Fibroblast of lung (primary cell): ENCODE results near the gene SETBP1. TPM values are rescaled to one million over a fixed set of nuclear protein-coding genes. Genes with fewer than 3 reads are reported as not detected.

ENCODE experiments used
- DNase-seq, 2 donors: peaks; one replicate each; pipeline versions ENCODE4 v3.0.0 to v3.0.0-alpha.2; 2010; ENCODE audit warnings: low read depth in 2 of 2
- H2AFZ ChIP-seq: 2 replicates; pipeline ENCODE4 v1.5.1; 2012; ENCODE audit warnings: low read length, control low read depth, inconsistent platforms
- H3K27ac ChIP-seq: 2 replicates; pipeline ENCODE4 v1.5.1; 2011; ENCODE audit warnings: low read length, control low read depth; ENCODE audit not compliant: insufficient read depth
- H3K27me3 ChIP-seq: 2 replicates; pipeline ENCODE4 v1.5.1; 2011; ENCODE audit warnings: mild to moderate bottlenecking, low read length; ENCODE audit not compliant: control insufficient read depth, insufficient read depth
- H3K36me3 ChIP-seq: 2 replicates; pipeline ENCODE4 v1.5.1; 2011; ENCODE audit warnings: low read length; ENCODE audit not compliant: control insufficient read depth, insufficient read depth
- H3K4me1 ChIP-seq: 2 replicates; pipeline ENCODE4 v1.5.1; 2011; ENCODE audit warnings: low read length; ENCODE audit not compliant: control insufficient read depth, insufficient read depth; ENCODE audit errors: extremely low read depth
- H3K4me2 ChIP-seq: 2 replicates; pipeline ENCODE4 v1.5.1; 2011; ENCODE audit warnings: low read length, control low read depth; ENCODE audit not compliant: insufficient read depth; ENCODE audit errors: extremely low read depth
- H3K4me3 ChIP-seq, 4 experiments: fragments of 200-600 bp in 1 of 4; sonication (generic) in 1 of 4; replicated peaks in 1 of 4; 2 replicates each; pipeline ENCODE4 v1.5.1; 2011 to 2016; ENCODE audit warnings: low read length in 4 of 4, low read depth in 3 of 4, mild to moderate bottlenecking in 3 of 4, control low read depth in 2 of 4, inconsistent platforms in 1 of 4, mixed read lengths in 1 of 4; ENCODE audit not compliant: insufficient read depth in 1 of 4; ENCODE audit errors: control extremely low read depth in 1 of 4
- H3K79me2 ChIP-seq: 2 replicates; pipeline ENCODE4 v1.5.1; 2012; ENCODE audit warnings: mild to moderate bottlenecking, low read length, inconsistent platforms; ENCODE audit not compliant: control insufficient read depth, insufficient read depth
- H3K9ac ChIP-seq: 2 replicates; pipeline ENCODE4 v1.5.1; 2011; ENCODE audit warnings: mild to moderate bottlenecking, low read length, control low read depth; ENCODE audit not compliant: insufficient read depth
- H3K9me3 ChIP-seq: 2 replicates; pipeline ENCODE4 v1.5.1; 2012; ENCODE audit warnings: low read depth, low read length; ENCODE audit not compliant: control insufficient read depth, insufficient read depth
- H4K20me1 ChIP-seq: 2 replicates; pipeline ENCODE4 v1.5.1; 2011; ENCODE audit warnings: low read length; ENCODE audit not compliant: control insufficient read depth, insufficient read depth; ENCODE audit errors: extremely low read depth
- EZH2 ChIP-seq: IDR thresholded peaks from 2 replicates; pipeline ENCODE4 v1.5.1; 2012; ENCODE audit warnings: low read length, control low read depth, mild to moderate bottlenecking; ENCODE audit errors: missing control alignments
- polyA plus RNA-seq, 2 donors: library from polyadenylated mRNA; depleted of rRNA in 1 of 2; stranded (reverse) in 1 of 2; unstranded in 1 of 2; fragments of >200 nt; gene quantifications; 2 replicates each; pipeline ENCODE4 v1.2.1, GENCODE V29; 2011 to 2012; ENCODE audit warnings: missing spikeins in 1 of 2
- total RNA-seq: library from RNA; depleted of rRNA; stranded (reverse); fragments of >200 nt; gene quantifications from 2 replicates; pipeline ENCODE4 v1.2.1, GENCODE V29; 2014
- TF ChIP-seq, protein P1 (sequence below), 2 donors: IDR thresholded peaks in 1 of 2; conservative IDR thresholded peaks in 1 of 2; 1 replicate in 1 of 2; 2 replicates in 1 of 2; pipeline ENCODE4 v1.5.1; 2011 to 2012; ENCODE audit warnings: low read length in 2 of 2, control low read depth in 1 of 2, inconsistent platforms in 1 of 2, low read depth in 1 of 2, mild to moderate bottlenecking in 1 of 2

SETBP1 gene
- total and polyA plus RNA-seq, 2 donors (not counting 1 experiment from before 2014, with no cell fraction given): 4.5 to 5.4 TPM

DNA sequence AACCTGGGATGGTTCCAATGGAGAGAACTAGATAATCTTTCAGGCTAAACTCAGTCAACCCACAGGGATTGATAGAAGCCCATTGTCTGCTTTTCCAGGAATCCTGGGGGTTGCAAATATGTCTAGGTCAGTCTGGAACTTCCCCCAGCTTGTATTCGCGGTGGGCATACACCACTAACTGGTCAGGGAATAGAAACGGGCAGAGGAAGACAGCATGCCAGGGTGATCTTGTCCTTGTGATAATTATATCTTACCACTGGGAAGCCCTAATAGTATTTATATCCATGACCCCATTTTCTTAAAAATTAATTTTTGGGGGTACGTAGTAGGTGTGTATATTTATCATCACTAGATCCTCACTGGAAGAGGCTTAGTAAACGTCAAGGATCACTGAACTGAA lies 101.9 kb downstream of the SETBP1 start:
- Histone ChIP-seq H3K79me2 (no peaks in the 10 kb centered on the region), H3K9me3 (no peaks in the 10 kb centered on the region), H3K4me1 (no peaks in the 10 kb centered on the region), H4K20me1 (no peaks in the 10 kb centered on the region), H3K9ac (no peak overlapping the region), H3K4me3 (no peak overlapping the region), H2AFZ (no peak overlapping the region), H3K4me2 (no peak overlapping the region), H3K27me3 (no peaks in the 10 kb centered on the region), H3K27ac (no peak overlapping the region), H3K36me3 (no peaks in the 10 kb centered on the region)
- DNase-seq: no peak
- TF ChIP-seq EZH2: no peak
- TF ChIP-seq, protein P1, sequence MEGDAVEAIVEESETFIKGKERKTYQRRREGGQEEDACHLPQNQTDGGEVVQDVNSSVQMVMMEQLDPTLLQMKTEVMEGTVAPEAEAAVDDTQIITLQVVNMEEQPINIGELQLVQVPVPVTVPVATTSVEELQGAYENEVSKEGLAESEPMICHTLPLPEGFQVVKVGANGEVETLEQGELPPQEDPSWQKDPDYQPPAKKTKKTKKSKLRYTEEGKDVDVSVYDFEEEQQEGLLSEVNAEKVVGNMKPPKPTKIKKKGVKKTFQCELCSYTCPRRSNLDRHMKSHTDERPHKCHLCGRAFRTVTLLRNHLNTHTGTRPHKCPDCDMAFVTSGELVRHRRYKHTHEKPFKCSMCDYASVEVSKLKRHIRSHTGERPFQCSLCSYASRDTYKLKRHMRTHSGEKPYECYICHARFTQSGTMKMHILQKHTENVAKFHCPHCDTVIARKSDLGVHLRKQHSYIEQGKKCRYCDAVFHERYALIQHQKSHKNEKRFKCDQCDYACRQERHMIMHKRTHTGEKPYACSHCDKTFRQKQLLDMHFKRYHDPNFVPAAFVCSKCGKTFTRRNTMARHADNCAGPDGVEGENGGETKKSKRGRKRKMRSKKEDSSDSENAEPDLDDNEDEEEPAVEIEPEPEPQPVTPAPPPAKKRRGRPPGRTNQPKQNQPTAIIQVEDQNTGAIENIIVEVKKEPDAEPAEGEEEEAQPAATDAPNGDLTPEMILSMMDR (conservative IDR thresholded peaks at IDR 0.05 in 1 of 2, IDR thresholded peaks at IDR 0.05 in 1 of 2; ENCODE audit: low read depth in 1 of 2, low read length in 2 of 2): no peak

DNA sequence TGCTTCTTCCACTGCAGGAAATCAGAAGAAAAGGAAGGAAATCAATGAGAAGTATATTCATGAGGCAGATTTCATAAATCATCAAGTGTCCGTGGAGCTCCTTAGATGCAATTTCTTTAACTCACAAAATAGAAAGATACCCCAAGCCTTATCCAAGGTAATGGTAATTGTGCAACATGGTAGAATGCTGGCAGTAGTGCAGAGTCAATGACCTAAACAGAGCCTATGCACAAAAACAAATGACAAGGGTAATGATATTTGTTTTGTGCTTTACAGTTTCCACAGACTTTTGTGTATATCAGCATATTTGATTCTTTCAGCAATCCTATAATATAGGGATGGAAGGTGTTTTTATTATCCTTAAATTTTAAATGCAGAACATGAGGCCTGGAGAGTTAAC lies 102.7 kb downstream of the SETBP1 start:
- H3K4me3 ChIP-seq: no peak overlapping the region
- no peaks in the 10 kb centered on the region for H3K79me2 ChIP-seq
- H3K4me1 ChIP-seq: no peaks in the 10 kb centered on the region
- H3K4me2 ChIP-seq: no peak overlapping the region
- H3K27me3 ChIP-seq: no peaks in the 10 kb centered on the region
- H3K9ac ChIP-seq: no peak overlapping the region
- H4K20me1 ChIP-seq: no peaks in the 10 kb centered on the region
- DNase-seq: no peak
- TF ChIP-seq, protein P1 (conservative IDR thresholded peaks at IDR 0.05 in 1 of 2, IDR thresholded peaks at IDR 0.05 in 1 of 2; ENCODE audit: low read depth in 1 of 2, low read length in 2 of 2): no peak
- no peak for TF ChIP-seq EZH2
- no peak overlapping the region for H3K27ac ChIP-seq
- no peaks in the 10 kb centered on the region for H3K36me3 ChIP-seq
- no peaks in the 10 kb centered on the region for H3K9me3 ChIP-seq
- H2AFZ ChIP-seq: no peak overlapping the region

DNA sequence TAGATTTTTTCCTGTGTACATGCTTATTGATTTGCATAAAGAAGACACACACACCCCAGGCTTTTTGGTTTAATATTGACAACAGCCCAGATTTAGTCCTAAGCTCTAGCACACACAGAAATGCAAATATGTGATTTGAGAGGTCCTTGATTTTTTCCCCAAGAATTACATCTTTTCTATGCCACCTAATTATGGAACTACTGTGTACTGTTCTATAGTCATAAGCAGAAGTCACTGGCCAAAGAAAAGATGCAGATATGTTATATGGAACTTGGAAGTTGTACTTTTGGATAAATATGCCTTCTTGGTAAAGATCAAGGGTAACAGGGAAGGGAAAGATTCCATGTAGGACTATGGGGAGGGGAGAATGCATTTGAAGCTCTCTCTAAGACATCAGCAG lies 105.6 kb downstream of the SETBP1 start:
- DNase-seq: no peak
- H3K9me3 ChIP-seq: no peaks in the 10 kb centered on the region
- H3K4me2 ChIP-seq: peak overlapping the region; percentile 3
- H3K9ac ChIP-seq: no peak overlapping the region
- H4K20me1 ChIP-seq: no peaks in the 10 kb centered on the region
- H3K27me3 ChIP-seq: no peaks in the 10 kb centered on the region
- TF ChIP-seq, protein P1 (conservative IDR thresholded peaks at IDR 0.05 in 1 of 2, IDR thresholded peaks at IDR 0.05 in 1 of 2; ENCODE audit: low read depth in 1 of 2, low read length in 2 of 2): no peak
- TF ChIP-seq EZH2: no peak
- no peak overlapping the region for H3K27ac ChIP-seq
- no peaks in the 10 kb centered on the region for H3K36me3 ChIP-seq
- no peak overlapping the region for H3K4me3 ChIP-seq
- H3K4me1 ChIP-seq: peaks cover 1% of the 10 kb centered on the region
- no peak overlapping the region for H2AFZ ChIP-seq
- H3K79me2 ChIP-seq: no peaks in the 10 kb centered on the region
